ENCODE results near the gene ARL15. TPM values are rescaled to one million over a fixed set of nuclear protein-coding genes. Genes with fewer than 3 reads are reported as not detected.
A peak's percentile ranks its signal among the peaks of the same experiment; 100 is the strongest.

Gene ARL15
- total RNA-seq, 4 donors from 2014 or later, result 19.9 to 57.0 (median 36.9) TPM

DNA sequence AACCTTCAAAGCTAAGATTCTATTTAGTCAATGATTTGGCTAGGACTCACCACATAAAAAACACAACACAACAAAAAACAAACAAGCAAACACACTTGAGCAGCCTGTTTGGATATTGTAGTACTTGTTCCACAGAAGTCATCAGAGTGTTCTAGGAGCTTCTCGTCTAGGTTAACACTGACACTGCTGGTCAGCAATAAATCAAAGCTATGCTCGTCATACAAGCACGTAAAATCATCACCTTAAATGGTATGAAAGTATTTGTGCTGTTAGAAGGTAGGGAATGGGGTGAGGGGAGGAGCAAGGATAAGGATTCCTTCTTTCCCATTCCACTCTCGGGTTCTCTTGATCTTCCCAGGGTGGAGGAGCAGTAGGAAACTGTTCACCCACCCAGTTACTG is 88.0 kb downstream of the ARL15 start:
- Histone ChIP-seq H3K4me1 (peaks cover 4% of the 10 kb centered on the region), H3K36me3 (no peaks in the 10 kb centered on the region), H3K4me3 (no peak overlapping the region), H3K27me3 (no peaks in the 10 kb centered on the region), H3K9me3 (no peaks in the 10 kb centered on the region), H3K27ac (no peak overlapping the region)
- DNase-seq (ENCODE audit: low spot score in 2 of 2), result no peak
- TF ChIP-seq POLR2A (IDR thresholded peaks at IDR 0.05) (no peak), EP300 (IDR thresholded peaks at IDR 0.05) (no peak), POLR2AphosphoS5 (IDR thresholded peaks at IDR 0.05) (no peak)
- TF ChIP-seq, protein P1, sequence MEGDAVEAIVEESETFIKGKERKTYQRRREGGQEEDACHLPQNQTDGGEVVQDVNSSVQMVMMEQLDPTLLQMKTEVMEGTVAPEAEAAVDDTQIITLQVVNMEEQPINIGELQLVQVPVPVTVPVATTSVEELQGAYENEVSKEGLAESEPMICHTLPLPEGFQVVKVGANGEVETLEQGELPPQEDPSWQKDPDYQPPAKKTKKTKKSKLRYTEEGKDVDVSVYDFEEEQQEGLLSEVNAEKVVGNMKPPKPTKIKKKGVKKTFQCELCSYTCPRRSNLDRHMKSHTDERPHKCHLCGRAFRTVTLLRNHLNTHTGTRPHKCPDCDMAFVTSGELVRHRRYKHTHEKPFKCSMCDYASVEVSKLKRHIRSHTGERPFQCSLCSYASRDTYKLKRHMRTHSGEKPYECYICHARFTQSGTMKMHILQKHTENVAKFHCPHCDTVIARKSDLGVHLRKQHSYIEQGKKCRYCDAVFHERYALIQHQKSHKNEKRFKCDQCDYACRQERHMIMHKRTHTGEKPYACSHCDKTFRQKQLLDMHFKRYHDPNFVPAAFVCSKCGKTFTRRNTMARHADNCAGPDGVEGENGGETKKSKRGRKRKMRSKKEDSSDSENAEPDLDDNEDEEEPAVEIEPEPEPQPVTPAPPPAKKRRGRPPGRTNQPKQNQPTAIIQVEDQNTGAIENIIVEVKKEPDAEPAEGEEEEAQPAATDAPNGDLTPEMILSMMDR (IDR thresholded peaks at IDR 0.05), result no peak
- 71% methylated on average over 4 of the region's 4 CpGs for WGBS

GRCh38 chr5:54221135-54221534 is 89.2 kb downstream of the ARL15 start:
- Histone ChIP-seq H3K4me1 (peaks cover 4% of the 10 kb centered on the region), H3K4me3 (no peak overlapping the region), H3K9me3 (no peaks in the 10 kb centered on the region), H3K36me3 (no peaks in the 10 kb centered on the region), H3K27me3 (no peaks in the 10 kb centered on the region), H3K27ac (no peak overlapping the region)
- no peak for DNase-seq (ENCODE audit: low spot score in 2 of 2)
- WGBS, result 100% methylated on average over 1 of the region's 1 CpG
- TF ChIP-seq, protein P1 (IDR thresholded peaks at IDR 0.05), result no peak
- TF ChIP-seq POLR2AphosphoS5 (IDR thresholded peaks at IDR 0.05) (no peak), POLR2A (IDR thresholded peaks at IDR 0.05) (no peak), EP300 (IDR thresholded peaks at IDR 0.05) (no peak)

- no peaks in the 10 kb centered on the region for H3K36me3 ChIP-seq
- TF ChIP-seq EP300 (IDR thresholded peaks at IDR 0.05), result no peak
- no peak for TF ChIP-seq POLR2A (IDR thresholded peaks at IDR 0.05)
- no peak for TF ChIP-seq POLR2AphosphoS5 (IDR thresholded peaks at IDR 0.05)
- TF ChIP-seq, protein P1 (IDR thresholded peaks at IDR 0.05), result no peak
- H3K9me3 ChIP-seq, result no peaks in the 10 kb centered on the region
- 88% methylated on average over 12 of the region's 12 CpGs for WGBS
- DNase-seq (ENCODE audit: low spot score in 2 of 2), result no peak
- H3K27me3 ChIP-seq, result no peaks in the 10 kb centered on the region
- no peak overlapping the region for H3K27ac ChIP-seq
- peaks cover 4% of the 10 kb centered on the region for H3K4me1 ChIP-seq
- H3K4me3 ChIP-seq, result no peak overlapping the region
Measured at GRCh38 chr5:54220230-54221040, 89.9 kb downstream of the ARL15 start.

DNA sequence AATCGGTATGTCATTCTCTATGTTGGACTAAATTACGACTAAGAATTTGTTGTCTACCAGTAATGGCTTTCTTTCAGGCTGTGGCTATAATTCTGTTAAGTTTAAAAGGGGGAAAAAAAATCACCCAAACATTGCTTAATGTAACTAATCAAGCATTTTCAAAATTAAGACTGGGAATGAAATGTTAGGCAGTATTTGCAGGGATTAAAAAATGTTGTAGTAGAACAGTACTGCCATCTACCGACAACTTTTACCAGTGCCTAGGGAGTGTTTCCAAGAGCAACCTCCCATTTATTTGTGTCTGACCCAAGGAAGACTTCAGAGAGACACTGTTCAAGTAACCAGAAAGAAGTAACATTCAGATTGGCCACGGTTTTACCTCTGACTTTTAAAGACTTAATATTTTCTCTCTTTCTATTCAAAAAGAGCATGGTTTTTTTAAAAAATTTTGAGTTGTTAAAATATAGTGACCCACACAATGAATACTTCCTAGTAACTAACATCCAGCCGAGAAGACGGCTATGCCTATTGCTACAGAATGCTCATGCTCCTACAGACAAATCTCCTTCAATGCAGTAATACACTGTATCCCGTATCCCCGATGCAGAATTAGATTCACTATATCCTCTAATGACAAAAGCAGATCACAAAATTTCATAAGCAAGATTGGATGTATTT is 92.4 kb downstream of the ARL15 start:
- Histone ChIP-seq H3K4me1 (peaks cover 4% of the 10 kb centered on the region), H3K27me3 (no peaks in the 10 kb centered on the region), H3K9me3 (no peaks in the 10 kb centered on the region), H3K4me3 (no peak overlapping the region), H3K27ac (no peak overlapping the region), H3K36me3 (no peaks in the 10 kb centered on the region)
- 53% methylated on average over 8 of the region's 8 CpGs for WGBS
- no peak for DNase-seq (ENCODE audit: low spot score in 2 of 2)
- TF ChIP-seq EP300 (IDR thresholded peaks at IDR 0.05), result no peak
- TF ChIP-seq, protein P1 (IDR thresholded peaks at IDR 0.05), result peak; percentile 72 to 73

GRCh38 chr5:54215233-54215736 is 95.1 kb downstream of the ARL15 start:
- H3K27me3 ChIP-seq, result no peaks in the 10 kb centered on the region
- no peak for DNase-seq (ENCODE audit: low spot score in 2 of 2)
- H3K4me3 ChIP-seq, result no peak overlapping the region
- H3K36me3 ChIP-seq, result no peaks in the 10 kb centered on the region
- TF ChIP-seq POLR2AphosphoS5 (IDR thresholded peaks at IDR 0.05) (no peak), POLR2A (IDR thresholded peaks at IDR 0.05) (no peak), EP300 (IDR thresholded peaks at IDR 0.05) (no peak)
- TF ChIP-seq, protein P1 (IDR thresholded peaks at IDR 0.05), result no peak
- 83% methylated on average over 12 of the region's 12 CpGs for WGBS
- peaks cover 4% of the 10 kb centered on the region for H3K4me1 ChIP-seq
- H3K9me3 ChIP-seq, result no peaks in the 10 kb centered on the region
- H3K27ac ChIP-seq, result no peak overlapping the region
